Jurkat, Clone E6-1 (cell line): Measurements from ENCODE around the gene GPATCH2.

ENCODE experiments used
- DNase-seq: peaks from one replicate; pipeline ENCODE4 v3.0.0-alpha.2; 2011; ENCODE audit warnings: low read depth, low spot score
- H3K4me3 ChIP-seq: 2 replicates; pipeline ENCODE4 v1.5.1; 2011; ENCODE audit warnings: mild to moderate bottlenecking, low read length, control low read depth, moderate library complexity

GPATCH2 gene

GRCh38 chr1:217469983-217470382 lies 160.9 kb downstream of the GPATCH2 start:
- DNase-seq = no peak
- no peak overlapping the region for H3K4me3 ChIP-seq

GRCh38 chr1:217465102-217465501 lies 165.8 kb downstream of the GPATCH2 start:
- DNase-seq = no peak
- H3K4me3 ChIP-seq = no peak overlapping the region

- H3K4me3 ChIP-seq = no peak overlapping the region
- no peak for DNase-seq
These were observed 168.2 kb downstream of the GPATCH2 start for GRCh38 chr1:217462666-217463065.

- DNase-seq = no peak
- H3K4me3 ChIP-seq = no peak overlapping the region
These were observed 168.7 kb downstream of the GPATCH2 start for GRCh38 chr1:217462159-217462558.

- no peak overlapping the region for H3K4me3 ChIP-seq
- no peak for DNase-seq
These were observed 173.9 kb downstream of the GPATCH2 start for GRCh38 chr1:217457016-217457415.

GRCh38 chr1:217456261-217456660 lies 174.6 kb downstream of the GPATCH2 start:
- no peak for DNase-seq
- no peak overlapping the region for H3K4me3 ChIP-seq

- H3K4me3 ChIP-seq = no peak overlapping the region
These were observed 177.1 kb downstream of the GPATCH2 start for GRCh38 chr1:217453816-217454215.

GRCh38 chr1:217449370-217449769 lies 181.5 kb downstream of the GPATCH2 start:
- no peak for DNase-seq
- H3K4me3 ChIP-seq = no peak overlapping the region

More at GRCh38 chr1:217453816-217454215, 177.1 kb downstream of the GPATCH2 start:
- no peak for DNase-seq

- DNase-seq = no peak
- no peak overlapping the region for H3K4me3 ChIP-seq
These were observed 187.0 kb downstream of the GPATCH2 start for GRCh38 chr1:217443845-217444244.

- no peak overlapping the region for H3K4me3 ChIP-seq
- DNase-seq = no peak
These were observed 193.5 kb downstream of the GPATCH2 start for GRCh38 chr1:217437376-217437775.

- no peak for DNase-seq
- H3K4me3 ChIP-seq = no peak overlapping the region
These were observed 195.7 kb downstream of the GPATCH2 start for GRCh38 chr1:217435204-217435603.

GRCh38 chr1:217433664-217434063 lies 197.2 kb downstream of the GPATCH2 start:
- H3K4me3 ChIP-seq = no peak overlapping the region
- DNase-seq = no peak

- no peak overlapping the region for H3K4me3 ChIP-seq
- no peak for DNase-seq
These were observed 198.6 kb downstream of the GPATCH2 start for GRCh38 chr1:217432339-217432738.

GRCh38 chr1:217431395-217431794 lies 199.5 kb downstream of the GPATCH2 start:
- DNase-seq = no peak
- H3K4me3 ChIP-seq = no peak overlapping the region

- H3K4me3 ChIP-seq = no peak overlapping the region
- no peak for DNase-seq
These were observed 205.5 kb downstream of the GPATCH2 start for GRCh38 chr1:217425422-217425821.

- DNase-seq = no peak
- no peak overlapping the region for H3K4me3 ChIP-seq
These were observed 211.7 kb downstream of the GPATCH2 start for GRCh38 chr1:217419194-217419551.

GRCh38 chr1:217418269-217419193 lies 212.4 kb downstream of the GPATCH2 start:
- no peak for DNase-seq
- H3K4me3 ChIP-seq = no peak overlapping the region

- no peak for DNase-seq
- no peak overlapping the region for H3K4me3 ChIP-seq
These were observed 213.5 kb downstream of the GPATCH2 start for GRCh38 chr1:217417363-217417762.

- H3K4me3 ChIP-seq = no peak overlapping the region
- no peak for DNase-seq
These were observed 223.3 kb downstream of the GPATCH2 start for GRCh38 chr1:217407534-217408001.

- no peak for DNase-seq
- H3K4me3 ChIP-seq = no peak overlapping the region
These were observed 227.7 kb downstream of the GPATCH2 start for GRCh38 chr1:217403026-217403720.
